Endothelial cell (in vitro differentiated cells): ENCODE measurements around the gene HERC6. TPM values are rescaled to one million over a fixed set of nuclear protein-coding genes. Genes with fewer than 3 reads are reported as not detected.

ENCODE experiments used
- DNase-seq: peaks from one replicate; pipeline ENCODE4 v3.0.0; 2021; ENCODE audit warnings: low spot score
- H3K27ac Mint-ChIP-seq: one replicate; pipeline ENCODE4 v1.8.0; 2021; ENCODE audit warnings: mixed read lengths, inconsistent platforms; ENCODE audit not compliant: unreplicated experiment
- H3K27me3 Mint-ChIP-seq: one replicate; pipeline ENCODE4 v1.8.0; 2021; ENCODE audit warnings: mild to moderate bottlenecking, moderate library complexity, mixed read lengths, inconsistent platforms; ENCODE audit not compliant: unreplicated experiment
- H3K36me3 Mint-ChIP-seq: one replicate; pipeline ENCODE4 v1.8.0; 2021; ENCODE audit warnings: mild to moderate bottlenecking, low read depth, mixed read lengths, inconsistent platforms; ENCODE audit not compliant: unreplicated experiment
- H3K4me1 Mint-ChIP-seq: one replicate; pipeline ENCODE4 v1.8.0; 2021; ENCODE audit warnings: mild to moderate bottlenecking, mixed read lengths, inconsistent platforms; ENCODE audit not compliant: unreplicated experiment
- H3K4me3 Mint-ChIP-seq: one replicate; pipeline ENCODE4 v1.8.0; 2021; ENCODE audit warnings: mild to moderate bottlenecking, mixed read lengths, inconsistent platforms; ENCODE audit not compliant: unreplicated experiment
- H3K9me3 Mint-ChIP-seq: one replicate; pipeline ENCODE4 v1.8.0; 2021; ENCODE audit warnings: mixed read lengths, inconsistent platforms; ENCODE audit not compliant: unreplicated experiment
- CTCF ChIP-seq: fragments of 200-600 bp; sonication (generic); IDR thresholded peaks from one replicate; pipeline ENCODE4 v1.5.0; 2021; ENCODE audit warnings: antibody characterized with exemption; ENCODE audit not compliant: unreplicated experiment
- total RNA-seq: library from RNA; stranded (reverse); fragmentation: NEBNext Ultra II Directional; extraction: Animal tissue kit (Norgen Biotek cat#: 25700); gene quantifications from one replicate; pipeline ENCODE4 v1.2.1, GENCODE V29; 2021; ENCODE audit not compliant: unreplicated experiment

Gene HERC6
- total RNA-seq, 1 donor from 2014 or later: 3.2 TPM

GRCh38 chr4:88439161-88439760 is 60.6 kb downstream of the HERC6 start:
- Mint-ChIP-seq H3K4me3 (no peak overlapping the region), H3K27me3 (no peaks in the 10 kb centered on the region), H3K36me3 (peaks cover 25% of the 10 kb centered on the region), H3K4me1 (no peaks in the 10 kb centered on the region), H3K27ac (no peak overlapping the region), H3K9me3 (no peaks in the 10 kb centered on the region)
- TF ChIP-seq CTCF: no peak
- DNase-seq: no peak

GRCh38 chr4:88440146-88440545 is 61.5 kb downstream of the HERC6 start:
- H3K9me3 Mint-ChIP-seq: no peaks in the 10 kb centered on the region
- H3K36me3 Mint-ChIP-seq: peaks cover 22% of the 10 kb centered on the region
- H3K27ac Mint-ChIP-seq: no peak overlapping the region
- TF ChIP-seq CTCF: no peak
- no peak overlapping the region for H3K4me3 Mint-ChIP-seq
- no peaks in the 10 kb centered on the region for H3K27me3 Mint-ChIP-seq
- no peaks in the 10 kb centered on the region for H3K4me1 Mint-ChIP-seq
- DNase-seq: no peak

- Mint-ChIP-seq H3K27ac (no peak overlapping the region), H3K36me3 (peaks cover 22% of the 10 kb centered on the region), H3K9me3 (no peaks in the 10 kb centered on the region), H3K4me3 (no peak overlapping the region), H3K4me1 (no peaks in the 10 kb centered on the region), H3K27me3 (no peaks in the 10 kb centered on the region)
- TF ChIP-seq CTCF: no peak
- no peak for DNase-seq
These were observed 63.0 kb downstream of the HERC6 start for GRCh38 chr4:88441696-88442095.

GRCh38 chr4:88442689-88443191 is 64.1 kb downstream of the HERC6 start:
- H3K4me3 Mint-ChIP-seq: no peak overlapping the region
- DNase-seq: no peak
- no peaks in the 10 kb centered on the region for H3K4me1 Mint-ChIP-seq
- H3K9me3 Mint-ChIP-seq: no peaks in the 10 kb centered on the region
- H3K27ac Mint-ChIP-seq: no peak overlapping the region
- H3K36me3 Mint-ChIP-seq: peaks cover 22% of the 10 kb centered on the region
- no peaks in the 10 kb centered on the region for H3K27me3 Mint-ChIP-seq
- TF ChIP-seq CTCF: no peak

- Mint-ChIP-seq H3K4me1 (no peaks in the 10 kb centered on the region), H3K4me3 (no peak overlapping the region), H3K27ac (no peak overlapping the region), H3K9me3 (no peaks in the 10 kb centered on the region), H3K36me3 (peaks cover 22% of the 10 kb centered on the region), H3K27me3 (peaks cover 2% of the 10 kb centered on the region)
- DNase-seq: no peak
- TF ChIP-seq CTCF: no peak
These were observed 64.8 kb downstream of the HERC6 start for GRCh38 chr4:88443486-88443885.
